Stimulated activated CD4-positive, alpha-beta T cell treated with anti-CD3 and anti-CD28 coated beads, Interleukin-12 subunit alpha, Interleukin-12 subunit beta, amount 100 ng/mL, for 48 hours (primary cell): ENCODE results near the gene E4F1.
"Not testable (repeated sequence)": the region's sequence is repeated elsewhere in the genome, so short reads cannot be mapped to it uniquely, and the experiment has no call there.

ENCODE experiments used
- DNase-seq, 3 donors: peaks; one replicate each; pipeline ENCODE4 v3.0.0-alpha.2; 2020; ENCODE audit warnings: low read depth in 2 of 3, low spot score in 1 of 3

The E4F1 gene

GRCh38 chr16:2189252-2189893, 34.0 kb upstream of the E4F1 start:
- DNase-seq = no peak

- DNase-seq = no peak
Observed at GRCh38 chr16:2190002-2190658, 33.3 kb upstream of the E4F1 start.

GRCh38 chr16:2190659-2191445, 32.5 kb upstream of the E4F1 start:
- no peak for DNase-seq

GRCh38 chr16:2191446-2191706, 32.0 kb upstream of the E4F1 start:
- no peak for DNase-seq

GRCh38 chr16:2194166-2194834, 29.1 kb upstream of the E4F1 start:
- DNase-seq = no peak

- peak in 2 of 3 donors; percentile 35 to 37 for DNase-seq
Observed at GRCh38 chr16:2194852-2195321, 28.5 kb upstream of the E4F1 start.

- DNase-seq = no peak
Observed at GRCh38 chr16:2195322-2196161, 27.8 kb upstream of the E4F1 start.

- DNase-seq = no peak
Observed at GRCh38 chr16:2196162-2196980, 27.0 kb upstream of the E4F1 start, which contains the start of gene CASKIN1. Gene CASKIN1 (minus strand): TSS chr16:2196605. CDS start chr16:2196432, 173 bp downstream.

GRCh38 chr16:2196981-2197511, 26.3 kb upstream of the E4F1 start:
- DNase-seq = no peak

- DNase-seq = no peak
Observed at GRCh38 chr16:2197765-2198164, 25.6 kb upstream of the E4F1 start.

- DNase-seq = no peak
Observed at GRCh38 chr16:2198283-2198682, 25.1 kb upstream of the E4F1 start.

- no peak for DNase-seq
Observed at GRCh38 chr16:2199095-2199494, 24.3 kb upstream of the E4F1 start.

GRCh38 chr16:2199621-2200139, 23.7 kb upstream of the E4F1 start:
- DNase-seq = no peak

- DNase-seq = no peak
Observed at GRCh38 chr16:2200313-2200712, 23.1 kb upstream of the E4F1 start.

GRCh38 chr16:2203119-2203688, 20.2 kb upstream of the E4F1 start:
- not testable (repeated sequence) for DNase-seq

GRCh38 chr16:2204416-2205103, 18.8 kb upstream of the E4F1 start:
- no peak for DNase-seq

- DNase-seq = peak; percentile 70 to 84 (median 73)
Observed at GRCh38 chr16:2205104-2205966, 18.1 kb upstream of the E4F1 start, which contains the start of gene MLST8. Gene MLST8 (plus strand): TSS chr16:2205454. CDS start chr16:2206086, 632 bp downstream.
